HEK293 (cell line): ENCODE results near the gene CALCOCO2.

Experiments used
- CTCF ChIA-PET: fragments of 350-600 bp; formaldehyde crosslinking; extraction: SDS; loops from one replicate; lab custom pipeline; 2021; ENCODE audit warnings: antibody characterized with exemption; lab: Yijun Ruan, JAX
- POLR2A ChIA-PET: fragments of 300-600 bp; formaldehyde crosslinking; extraction: SDS; loops from one replicate; lab custom pipeline; 2020; ENCODE audit warnings: antibody characterized with exemption, inconsistent platforms; lab: Yijun Ruan, JAX
- H3K27ac ChIP-seq: fragments of 200-500 bp; sonication (Bioruptor generic); 2 replicates; pipeline ENCODE4 v1.5.1; 2014; ENCODE audit warnings: low read depth, low read length, control low read depth, inconsistent platforms; ENCODE audit errors: extremely low read depth
- H3K36me3 ChIP-seq, 2 experiments: fragments of 200-500 bp in 1 of 2; sonication (Bioruptor generic) in 1 of 2; 1 replicate in 1 of 2; 2 replicates in 1 of 2; pipeline ENCODE4 v1.5.1; 2014 to 2017; ENCODE audit warnings: inconsistent platforms in 2 of 2, low read length in 2 of 2; ENCODE audit not compliant: control insufficient read depth in 2 of 2, insufficient read depth in 1 of 2
- H3K4me1 ChIP-seq: fragments of 200-500 bp; sonication (Bioruptor generic); 2 replicates; pipeline ENCODE4 v1.5.1; 2014; ENCODE audit warnings: mild to moderate bottlenecking, low read length, inconsistent platforms; ENCODE audit not compliant: control insufficient read depth, insufficient read depth
- H3K4me3 ChIP-seq: 2 replicates; pipeline ENCODE4 v1.5.1; 2011; ENCODE audit warnings: low read depth, mild to moderate bottlenecking, control low read depth, low read length, moderate library complexity
- H3K9me3 ChIP-seq: fragments of 200-500 bp; sonication (Bioruptor generic); 2 replicates; pipeline ENCODE4 v1.5.1; 2014; ENCODE audit warnings: low read depth, low read length, inconsistent platforms; ENCODE audit not compliant: control insufficient read depth, insufficient read depth
- EGR2 ChIP-seq: fragments of 450-650 bp; formaldehyde crosslinking; IDR thresholded peaks from 2 replicates; pipeline ENCODE4 v1.5.1; 2016; ENCODE audit warnings: low read depth, missing biosample characterization, missing genetic modification characterization
- REPIN1 ChIP-seq: fragments of 450-650 bp; formaldehyde crosslinking; IDR thresholded peaks from 2 replicates; pipeline ENCODE4 v1.5.1; 2017; ENCODE audit warnings: missing biosample characterization, missing genetic modification characterization, low read depth
- SCRT2 ChIP-seq: fragments of 450-650 bp; formaldehyde crosslinking; IDR thresholded peaks from 2 replicates; pipeline ENCODE4 v1.5.1; 2016; ENCODE audit warnings: missing biosample characterization, missing genetic modification characterization
- SP7 ChIP-seq: fragments of 450-650 bp; formaldehyde crosslinking; IDR thresholded peaks from 2 replicates; pipeline ENCODE4 v1.5.1; 2016; ENCODE audit warnings: missing biosample characterization, missing genetic modification characterization
- ZBTB20 ChIP-seq: fragments of 450-650 bp; formaldehyde crosslinking; IDR thresholded peaks from 2 replicates; pipeline ENCODE4 v1.5.1; 2016; ENCODE audit warnings: missing biosample characterization, missing genetic modification characterization
- ZNF10 ChIP-seq: fragments of 450-650 bp; formaldehyde crosslinking; IDR thresholded peaks from 2 replicates; pipeline ENCODE4 v1.5.1; 2017; ENCODE audit warnings: missing biosample characterization, missing genetic modification characterization
- ZNF174 ChIP-seq: fragments of 450-650 bp; formaldehyde crosslinking; IDR thresholded peaks from 2 replicates; pipeline ENCODE4 v1.5.0; 2017; ENCODE audit warnings: missing biosample characterization, mild to moderate bottlenecking, missing genetic modification characterization
- ZNF18 ChIP-seq: fragments of 450-650 bp; formaldehyde crosslinking; IDR thresholded peaks from 2 replicates; pipeline ENCODE4 v1.5.1; 2016; ENCODE audit warnings: missing biosample characterization, missing genetic modification characterization
- ZNF202 ChIP-seq: fragments of 450-650 bp; formaldehyde crosslinking; IDR thresholded peaks from 2 replicates; pipeline ENCODE4 v1.5.1; 2016; ENCODE audit warnings: missing biosample characterization, missing genetic modification characterization, borderline replicate concordance
- ZNF239 ChIP-seq: fragments of 450-650 bp; formaldehyde crosslinking; IDR thresholded peaks from 2 replicates; pipeline ENCODE4 v1.5.1; 2016; ENCODE audit warnings: missing biosample characterization, missing genetic modification characterization
- ZNF302 ChIP-seq: fragments of 450-650 bp; formaldehyde crosslinking; IDR thresholded peaks from 2 replicates; pipeline ENCODE4 v1.5.1; 2016; ENCODE audit warnings: missing biosample characterization, missing genetic modification characterization, low read depth
- ZNF521 ChIP-seq: fragments of 450-650 bp; formaldehyde crosslinking; IDR thresholded peaks from 2 replicates; pipeline ENCODE4 v1.5.1; 2017; ENCODE audit warnings: missing biosample characterization, mild to moderate bottlenecking, missing genetic modification characterization
- ZNF600 ChIP-seq: fragments of 450-650 bp; formaldehyde crosslinking; IDR thresholded peaks from 2 replicates; pipeline ENCODE4 v1.5.1; 2016; ENCODE audit warnings: missing biosample characterization, missing genetic modification characterization
- ZNF639 ChIP-seq: fragments of 450-650 bp; formaldehyde crosslinking; IDR thresholded peaks from 2 replicates; pipeline ENCODE4 v1.5.1; 2016; ENCODE audit warnings: missing biosample characterization, missing genetic modification characterization
- ZNF785 ChIP-seq: fragments of 450-650 bp; formaldehyde crosslinking; IDR thresholded peaks from 2 replicates; pipeline ENCODE4 v1.5.1; 2016; ENCODE audit warnings: missing biosample characterization, missing genetic modification characterization
- ZNF791 ChIP-seq: fragments of 450-650 bp; formaldehyde crosslinking; IDR thresholded peaks from 2 replicates; pipeline ENCODE4 v1.5.1; 2016; ENCODE audit warnings: missing biosample characterization, missing genetic modification characterization
- ZSCAN16 ChIP-seq: fragments of 450-650 bp; formaldehyde crosslinking; IDR thresholded peaks from 2 replicates; pipeline ENCODE4 v1.5.1; 2016; ENCODE audit warnings: missing biosample characterization, missing genetic modification characterization
- ZSCAN18 ChIP-seq: fragments of 450-650 bp; formaldehyde crosslinking; IDR thresholded peaks from 2 replicates; pipeline ENCODE4 v1.5.1; 2016; ENCODE audit warnings: missing biosample characterization, missing genetic modification characterization

Gene CALCOCO2

GRCh38 chr17:48892940-48893645 lies 62.3 kb downstream of the CALCOCO2 start (continued):
- TF ChIP-seq ZNF239 (tag by site-specific recombination) (no peak), SP7 (tag by site-specific recombination) (peak; percentile 7; the same call in 1 of the 2 replicates), ZNF521 (tag by site-specific recombination) (no peak)
- TF ChIP-seq, all 188 proteins: peak for 32

GRCh38 chr17:48893646-48894508 lies 63.0 kb downstream of the CALCOCO2 start:
- H3K36me3 ChIP-seq = peaks cover 16 to 40% of the 10 kb centered on the region in 2 experiments
- H3K27ac ChIP-seq = peak overlapping the region; percentile 54; the same call in 1 of the 2 replicates
- TF ChIP-seq ZNF791 (tag by site-specific recombination) (no peak), ZSCAN16 (tag by site-specific recombination) (no peak), ZBTB20 (tag by site-specific recombination) (peak; percentile 93), ZNF302 (tag by site-specific recombination) (no peak), REPIN1 (no peak), ZNF639 (tag by site-specific recombination) (no peak), SCRT2 (tag by site-specific recombination) (no peak)
- CTCF ChIA-PET = interaction anchor here (0.6 to 3.6 kb wide), 13 partner anchors 10 to 222 kb away, joined by 3 to 21 read pairs (median 5); partner anchors contain the start of gene UBE2Z
- H3K4me3 ChIP-seq = peak overlapping the region; percentile 83
- no peaks in the 10 kb centered on the region for H3K9me3 ChIP-seq
- POLR2A ChIA-PET = interaction anchor here (0.5 to 5.1 kb wide), 9 partner anchors 10 to 139 kb away, joined by 3 to 106 read pairs (median 11); partner anchors contain the start of genes IGF2BP1, SNF8 and UBE2Z
- H3K4me1 ChIP-seq = 0 out of 2 replicates have a peak, but pooled peaks cover 3% of the 10 kb centered on the region

- no peak overlapping the region for H3K27ac ChIP-seq
- no peak for TF ChIP-seq ZNF18 (tag by site-specific recombination)
- no peak for TF ChIP-seq ZNF785 (tag by site-specific recombination)
- no peak for TF ChIP-seq ZNF202
- no peak for TF ChIP-seq ZSCAN18 (tag by site-specific recombination)
- TF ChIP-seq ZNF600 (tag by site-specific recombination) = peak; percentile 21; the same call in 1 of the 2 replicates
- TF ChIP-seq EGR2 (tag by site-specific recombination) = peak; percentile 59
- TF ChIP-seq ZNF10 (tag by site-specific recombination) = no peak
- no peak for TF ChIP-seq ZNF174
- TF ChIP-seq, all 188 proteins: peak for 2
- Histone ChIP-seq H3K9me3 (no peaks in the 10 kb centered on the region), H3K36me3 (peaks cover 16 to 40% of the 10 kb centered on the region in 2 experiments), H3K4me3 (no peak overlapping the region), H3K4me1 (0 out of 2 replicates have a peak, but pooled peaks cover 3% of the 10 kb centered on the region)
- CTCF ChIA-PET = interaction anchor here (1.0 to 2.0 kb wide), 4 partner anchors 8 to 138 kb away, joined by 3 to 12 read pairs (median 8); no protein-coding TSS in a partner anchor
- POLR2A ChIA-PET = interaction anchor here (5.1 kb wide), 1 partner anchor 11 kb away, joined by 106 read pairs; the partner anchor contains the start of gene UBE2Z
Measured at GRCh38 chr17:48894886-48895285, 64.1 kb downstream of the CALCOCO2 start.
